Spleen (tissue), 11 donors: ENCODE results near the gene RBP4. TPM values are rescaled to one million over a fixed set of nuclear protein-coding genes. Genes with fewer than 3 reads are reported as not detected.

Experiments used
- DNase-seq: peaks from one replicate; pipeline ENCODE4 v3.0.0-alpha.2; 2020
- H3K27ac ChIP-seq, 8 donors: fragments of 200-600 bp; sonication (generic) in 7 of 8; 1 replicate in 4 of 8; 2 replicates in 4 of 8; pipeline versions ENCODE4 v1.5.0 to v1.8.0; 2016 to 2021; ENCODE audit warnings: inconsistent platforms in 4 of 8, mild to moderate bottlenecking in 4 of 8, moderate library complexity in 1 of 8
- H3K27me3 ChIP-seq, 7 donors: fragments of 200-600 bp; sonication (generic) in 6 of 7; replicated peaks in 1 of 7; 1 replicate in 4 of 7; 2 replicates in 3 of 7; pipeline versions ENCODE4 v1.5.0 to v1.8.0; 2016 to 2021; ENCODE audit warnings: inconsistent platforms in 3 of 7, mild to moderate bottlenecking in 1 of 7
- H3K36me3 ChIP-seq, 6 donors: fragments of 200-600 bp; sonication (generic) in 5 of 6; 1 replicate in 4 of 6; 2 replicates in 2 of 6; pipeline versions ENCODE4 v1.5.0 to v1.8.0; 2016 to 2021; ENCODE audit warnings: inconsistent platforms in 2 of 6
- H3K4me1 ChIP-seq, 6 donors: fragments of 200-600 bp; sonication (generic) in 5 of 6; 1 replicate in 3 of 6; 2 replicates in 3 of 6; pipeline versions ENCODE4 v1.5.0 to v1.8.0; 2016 to 2021; ENCODE audit warnings: inconsistent platforms in 3 of 6
- H3K4me3 ChIP-seq, 8 donors: fragments of 200-600 bp; sonication (generic) in 7 of 8; 1 replicate in 4 of 8; 2 replicates in 4 of 8; pipeline versions ENCODE4 v1.5.0 to v1.8.0; 2016 to 2021; ENCODE audit warnings: inconsistent platforms in 4 of 8, mild to moderate bottlenecking in 4 of 8, moderate library complexity in 2 of 8
- H3K9me3 ChIP-seq, 8 donors: fragments of 200-600 bp; sonication (generic) in 7 of 8; 1 replicate in 4 of 8; 2 replicates in 4 of 8; pipeline versions ENCODE4 v1.5.0 to v1.8.0; 2016 to 2021; ENCODE audit warnings: inconsistent platforms in 4 of 8
- CTCF ChIP-seq, 11 experiments: fragments of 200-600 bp in 7 of 11; fragments of 450-650 bp in 4 of 11; sonication (generic) in 4 of 11; IDR thresholded peaks in 8 of 11; conservative IDR thresholded peaks in 3 of 11; 1 replicate in 7 of 11; 2 replicates in 4 of 11; pipeline versions ENCODE4 v1.4.0 to v1.8.0; 2016 to 2021; ENCODE audit warnings: antibody characterized with exemption in 11 of 11, inconsistent platforms in 4 of 11, mild to moderate bottlenecking in 1 of 11
- POLR2A ChIP-seq, 3 donors: fragments of 450-650 bp; IDR thresholded peaks; one replicate each; pipeline ENCODE4 v1.5.1; 2017; ENCODE audit warnings: antibody characterized with exemption in 3 of 3, mild to moderate bottlenecking in 1 of 3
- POLR2AphosphoS5 ChIP-seq, 3 donors: sonication (generic); formaldehyde crosslinking; IDR thresholded peaks; one replicate each; pipeline ENCODE4 v1.5.1; 2017; ENCODE audit warnings: antibody characterized with exemption in 3 of 3
- WGBS, 5 donors: extraction: QIAGEN DNeasy Blood & Tissue Kit in 3 of 5; methylation state at CpG; one replicate each; pipeline versions ENCODE4 v1.1.5 to v1.1.7; 2013 to 2018; 5-methylcytosine and 5-hydroxymethylcytosine counted together
- intact Hi-C: fragments of 100-400 bp; cut with DNase I; formaldehyde crosslinking; loops from one replicate; pipeline ENCODE4 v1.15.0; 2023; ENCODE audit warnings: low total_unique reads
- polyA plus RNA-seq, 3 donors: library from polyadenylated mRNA; stranded (reverse); fragments of 200-250 nt; gene quantifications; one replicate each; pipeline ENCODE4 v1.2.1, GENCODE V29; 2013
- total RNA-seq, 7 donors: library from RNA; depleted of rRNA in 3 of 7; stranded (reverse); fragments of >200 nt in 3 of 7; fragmentation: NEBNext Ultra II Directional in 4 of 7; extraction: Animal tissue kit (Norgen Biotek cat#: 25700) in 4 of 7; gene quantifications; one replicate each; pipeline versions ENCODE4 v1.1.0 to v1.2.1, GENCODE V29; 2016 to 2021
- donor health status: healthy with polysubstance abuse.
- donor health status: DM: no; HTN: no; CAD: no; lungs with moderate emphysema.
- donor health status: DM: no; HTN: no; CAD: no.
- donor health status: Bipolar disorder and iron deficiency.
- donor health status: healthy.
- donor health status: DM: no; HTN: no; CAD: no.
- donor health status: DM: yes; HTN: yes; CAD: no.

Gene RBP4
- total and polyA plus RNA-seq, 10 donors, result 0.20 to 1.3 (median 0.26) TPM; not detected in 6

GRCh38 chr10:93629647-93630305 lies 28.7 kb upstream of the RBP4 start:
- Histone ChIP-seq H3K27ac (no peak overlapping the region), H3K4me3 (no peak overlapping the region), H3K36me3 (no peaks in the 10 kb centered on the region), H3K9me3 (no peaks in the 10 kb centered on the region), H3K4me1 (no peaks in the 10 kb centered on the region), H3K27me3 (peaks cover 0 to 20% (median 0%) of the 10 kb centered on the region in 7 donors)
- intact Hi-C loops, result no loop called here
- TF ChIP-seq POLR2AphosphoS5 (IDR thresholded peaks at IDR 0.05) (no peak), POLR2A (IDR thresholded peaks at IDR 0.05) (no peak), CTCF (IDR thresholded peaks at IDR 0.05 in 8 of 11, conservative IDR thresholded peaks at IDR 0.05 in 3 of 11) (no peak)
- DNase-seq, result no peak
- 70 to 76% (median 72%) methylated on average over 7 of the region's 7 CpGs for WGBS, 5 donors

GRCh38 chr10:93628858-93629257 lies 27.8 kb upstream of the RBP4 start:
- Histone ChIP-seq H3K27me3 (peaks cover 0 to 15% (median 0%) of the 10 kb centered on the region in 7 donors), H3K27ac (no peak overlapping the region), H3K4me1 (no peaks in the 10 kb centered on the region), H3K9me3 (no peaks in the 10 kb centered on the region), H3K36me3 (no peaks in the 10 kb centered on the region), H3K4me3 (no peak overlapping the region)
- DNase-seq, result no peak
- WGBS, 5 donors, result 86 to 90% (median 86%) methylated on average over 4 of the region's 4 CpGs
- intact Hi-C loops, result no loop called here
- no peak for TF ChIP-seq CTCF (IDR thresholded peaks at IDR 0.05 in 8 of 11, conservative IDR thresholded peaks at IDR 0.05 in 3 of 11)
- no peak for TF ChIP-seq POLR2A (IDR thresholded peaks at IDR 0.05)
- no peak for TF ChIP-seq POLR2AphosphoS5 (IDR thresholded peaks at IDR 0.05)

- Histone ChIP-seq H3K4me3 (no peak overlapping the region), H3K4me1 (no peaks in the 10 kb centered on the region), H3K36me3 (no peaks in the 10 kb centered on the region), H3K27me3 (peaks cover 0 to 3% (median 0%) of the 10 kb centered on the region in 7 donors), H3K9me3 (no peaks in the 10 kb centered on the region), H3K27ac (no peak overlapping the region)
- intact Hi-C loops, result no loop called here
- TF ChIP-seq POLR2AphosphoS5 (IDR thresholded peaks at IDR 0.05) (no peak), POLR2A (IDR thresholded peaks at IDR 0.05) (no peak), CTCF (IDR thresholded peaks at IDR 0.05 in 8 of 11, conservative IDR thresholded peaks at IDR 0.05 in 3 of 11) (no peak)
- WGBS, 5 donors, result 88 to 98% (median 96%) methylated on average over 1 of the region's 1 CpG
- DNase-seq, result no peak
Measured at GRCh38 chr10:93622942-93623341, 21.9 kb upstream of the RBP4 start.

- TF ChIP-seq POLR2A (IDR thresholded peaks at IDR 0.05) (no peak), CTCF (IDR thresholded peaks at IDR 0.05 in 8 of 11, conservative IDR thresholded peaks at IDR 0.05 in 3 of 11) (no peak), POLR2AphosphoS5 (IDR thresholded peaks at IDR 0.05) (no peak)
- no peaks in the 10 kb centered on the region for H3K36me3 ChIP-seq
- H3K4me1 ChIP-seq, result peaks cover 0 to 13% (median under 1%) of the 10 kb centered on the region in 6 donors
- 67 to 82% (median 75%) methylated on average over 7 of the region's 7 CpGs for WGBS, 5 donors
- no peak overlapping the region for H3K4me3 ChIP-seq
- no peak overlapping the region for H3K27ac ChIP-seq
- no peaks in the 10 kb centered on the region for H3K9me3 ChIP-seq
- no peak for DNase-seq
- peaks cover 0 to 3% (median 0%) of the 10 kb centered on the region in 7 donors for H3K27me3 ChIP-seq
- intact Hi-C loops, result no loop called here
Measured at GRCh38 chr10:93620925-93621324, 19.9 kb upstream of the RBP4 start.
